Measurements from ENCODE around the gene PRSS58. TPM values are rescaled to one million over a fixed set of nuclear protein-coding genes. Genes with fewer than 3 reads are reported as not detected.

Gene PRSS58
- total RNA-seq, 2 experiments from 2014 or later: not detected

GRCh38 chr7:142299237-142299781, 41.5 kb upstream of the PRSS58 start:
- intact Hi-C loops (cut with DNase I, micrococcal nuclease): loop anchor here in 1 of 2 experiments (5.0 kb wide), 1 partner anchor 513 kb away; no protein-coding TSS in a partner anchor
- no peaks in the 10 kb centered on the region for H3K9me3 Mint-ChIP-seq
- POLR2A ChIA-PET: interaction anchor here (1.3 to 5.2 kb wide), 4 partner anchors 489 to 510 kb away, joined by 3 to 81 read pairs (median 26); no protein-coding TSS in a partner anchor

GRCh38 chr7:142298627-142299026, 40.8 kb upstream of the PRSS58 start:
- ChIA-PET CTCF (interaction anchor here (1.3 kb wide), 1 partner anchor 704 kb away, joined by 4 read pairs; no protein-coding TSS in a partner anchor), POLR2A (interaction anchor here (1.3 to 5.2 kb wide), 3 partner anchors 489 to 510 kb away, joined by 4 to 81 read pairs (median 47); no protein-coding TSS in a partner anchor)
- Mint-ChIP-seq H3K27ac (peak overlapping the region; percentile 59), H3K4me3 (peak overlapping the region; percentile 26), H3K9me3 (no peaks in the 10 kb centered on the region), H3K36me3 (ENCODE audit: low read depth) (no peaks in the 10 kb centered on the region), H3K27me3 (peaks cover 51% of the 10 kb centered on the region), H3K4me1 (ENCODE audit: low read depth) (peaks cover 30% of the 10 kb centered on the region)
- Histone ChIP-seq H3K27ac (ENCODE audit: low read depth in 1 of 2, low read length in 2 of 2) (no peak overlapping the region), H3K4me3 (ENCODE audit: low read length) (no peak overlapping the region), H3K27me3 (ENCODE audit: control insufficient read depth in 1 of 2, insufficient read depth in 2 of 2, low read length in 2 of 2) (no peaks in the 10 kb centered on the region), H3K9me3 (ENCODE audit: control insufficient read depth in 1 of 2, insufficient read depth in 1 of 2, low read length in 2 of 2) (no peaks in the 10 kb centered on the region), H3K36me3 (ENCODE audit: insufficient read depth, low read length) (no peaks in the 10 kb centered on the region), H3K4me1 (ENCODE audit: insufficient read depth, low read length) (peaks cover 9% of the 10 kb centered on the region)
- DNase-seq (no peak), ATAC-seq (ENCODE audit: poor library complexity) (no peak)
- intact Hi-C loops (cut with DNase I, micrococcal nuclease): loop anchor here in 1 of 2 experiments (5.0 kb wide), 1 partner anchor 514 kb away; no protein-coding TSS in a partner anchor
- TF ChIP-seq CTCF (IDR thresholded peaks at IDR 0.05): no peak

More at GRCh38 chr7:142299237-142299781, 41.5 kb upstream of the PRSS58 start:
- DNase-seq (peak in 1 of 14 experiments; percentile 17), ATAC-seq (ENCODE audit: poor library complexity) (peak; percentile 45)
- H3K4me3 ChIP-seq (ENCODE audit: low read length): peak overlapping the region; percentile 23
- peaks cover 12% of the 10 kb centered on the region for H3K4me1 ChIP-seq (ENCODE audit: insufficient read depth, low read length)
- H3K27ac Mint-ChIP-seq: peak overlapping the region; percentile 59
- CTCF ChIA-PET: interaction anchor here (1.3 kb wide), 1 partner anchor 704 kb away, joined by 4 read pairs; no protein-coding TSS in a partner anchor
- no peak overlapping the region for H3K27ac ChIP-seq (ENCODE audit: low read depth in 1 of 2, low read length in 2 of 2)
- no peaks in the 10 kb centered on the region for H3K9me3 ChIP-seq (ENCODE audit: control insufficient read depth in 1 of 2, insufficient read depth in 1 of 2, low read length in 2 of 2)
- H3K36me3 ChIP-seq (ENCODE audit: insufficient read depth, low read length): no peaks in the 10 kb centered on the region
- H3K27me3 Mint-ChIP-seq: peaks cover 47% of the 10 kb centered on the region
- no peaks in the 10 kb centered on the region for H3K36me3 Mint-ChIP-seq (ENCODE audit: low read depth)
- no peak for TF ChIP-seq CTCF (IDR thresholded peaks at IDR 0.05)
- peaks cover 36% of the 10 kb centered on the region for H3K4me1 Mint-ChIP-seq (ENCODE audit: low read depth)
- no peaks in the 10 kb centered on the region for H3K27me3 ChIP-seq (ENCODE audit: control insufficient read depth in 1 of 2, insufficient read depth in 2 of 2, low read length in 2 of 2)
- H3K4me3 Mint-ChIP-seq: peak overlapping the region; percentile 59

- ATAC-seq (ENCODE audit: poor library complexity) (peak; percentile 40), DNase-seq (peak in 2 of 14 experiments; percentile 29 to 36)
- Histone ChIP-seq H3K4me1 (ENCODE audit: insufficient read depth, low read length) (peaks cover 9% of the 10 kb centered on the region), H3K36me3 (ENCODE audit: insufficient read depth, low read length) (no peaks in the 10 kb centered on the region), H3K9me3 (ENCODE audit: control insufficient read depth in 1 of 2, insufficient read depth in 1 of 2, low read length in 2 of 2) (no peaks in the 10 kb centered on the region), H3K27ac (ENCODE audit: low read depth in 1 of 2, low read length in 2 of 2) (no peak overlapping the region), H3K27me3 (ENCODE audit: control insufficient read depth in 1 of 2, insufficient read depth in 2 of 2, low read length in 2 of 2) (no peaks in the 10 kb centered on the region), H3K4me3 (ENCODE audit: low read length) (no peak overlapping the region)
- ChIA-PET CTCF (interaction anchor here (1.3 kb wide), 1 partner anchor 705 kb away, joined by 4 read pairs; no protein-coding TSS in a partner anchor), POLR2A (interaction anchor here (3.5 to 5.2 kb wide), 2 partner anchors 499 to 511 kb away, joined by 47 to 81 read pairs; no protein-coding TSS in a partner anchor)
- no peak overlapping the region for H3K27ac Mint-ChIP-seq
- no peak overlapping the region for H3K4me3 Mint-ChIP-seq
- H3K27me3 Mint-ChIP-seq: peaks cover 57% of the 10 kb centered on the region
- no peaks in the 10 kb centered on the region for H3K36me3 Mint-ChIP-seq (ENCODE audit: low read depth)
- H3K4me1 Mint-ChIP-seq (ENCODE audit: low read depth): peaks cover 27% of the 10 kb centered on the region
- intact Hi-C loops (cut with DNase I, micrococcal nuclease): loop anchor here in 1 of 2 experiments (5.0 kb wide), 1 partner anchor 514 kb away; no protein-coding TSS in a partner anchor
- TF ChIP-seq CTCF (IDR thresholded peaks at IDR 0.05): peak; percentile 13
- H3K9me3 Mint-ChIP-seq: no peaks in the 10 kb centered on the region
Observed at GRCh38 chr7:142298009-142298408, 40.2 kb upstream of the PRSS58 start.

All from CD4-positive, alpha-beta T cell (primary cell).